IMR-90 (cell line): ENCODE data around the gene KBTBD12. TPM values are rescaled to one million over a fixed set of nuclear protein-coding genes. Genes with fewer than 3 reads are reported as not detected.
A peak's percentile ranks its signal among the peaks of the same experiment; 100 is the strongest.

Experiments
- ATAC-seq: fragments of 200-7000 bp; cut with Tn5 transposase; 2 replicates; pipeline ENCODE4 v1.9.1; 2020; ENCODE audit warnings: low read depth, mild to moderate bottlenecking, moderate library complexity
- BruUV-seq: library from RNA; stranded (reverse); fragments of 400-500 nt; replicated peaks from 2 replicates; lab custom pipeline; 2021; lab: Mats Ljungman, UMichigan
- CTCF ChIA-PET: fragments of 300-600 bp; formaldehyde crosslinking; extraction: SDS; loops from one replicate; lab custom pipeline; 2021; ENCODE audit warnings: antibody characterized with exemption; lab: Yijun Ruan, JAX
- POLR2A ChIA-PET: fragments of 300-600 bp; sonication (Branson Sonifier 250); formaldehyde crosslinking; loops from one replicate; lab custom pipeline; 2022; ENCODE audit warnings: antibody characterized with exemption; ENCODE audit not compliant: unreplicated experiment; lab: Charles Lee
- DNase-seq: peaks from one replicate; pipeline ENCODE4 v3.0.0; 2013
- H2AFZ ChIP-seq: replicated peaks from 2 replicates; pipeline ENCODE3; 2013; ENCODE audit warnings: low read length, mild to moderate bottlenecking; ENCODE audit not compliant: poor library complexity
- H2AK5ac ChIP-seq: 2 replicates; pipeline ENCODE4 v1.6.1; 2013; ENCODE audit warnings: low read depth, low read length, inconsistent platforms
- H2AK9ac ChIP-seq: replicated peaks from 2 replicates; pipeline ENCODE3; 2013; ENCODE audit warnings: mild to moderate bottlenecking, low read depth, low read length, moderate library complexity; ENCODE audit not compliant: poor library complexity
- H2BK120ac ChIP-seq: 2 replicates; pipeline ENCODE4 v1.6.1; 2013; ENCODE audit warnings: low read depth, low read length, inconsistent platforms
- H2BK15ac ChIP-seq: 3 replicates; pipeline ENCODE4 v1.6.1; 2013; ENCODE audit warnings: low read depth, low read length, inconsistent platforms
- H2BK20ac ChIP-seq: 2 replicates; pipeline ENCODE4 v1.6.1; 2013; ENCODE audit warnings: low read depth, mild to moderate bottlenecking, inconsistent platforms, low read length, moderate library complexity
- H2BK5ac ChIP-seq: 2 replicates; pipeline ENCODE4 v1.6.1; 2013; ENCODE audit warnings: mild to moderate bottlenecking, low read depth, low read length, inconsistent platforms; ENCODE audit not compliant: poor library complexity, severe bottlenecking
- H3K14ac ChIP-seq: replicated peaks from 2 replicates; pipeline ENCODE4 v1.6.1; 2013; ENCODE audit warnings: low read depth, low read length, inconsistent platforms
- H3K18ac ChIP-seq: 2 replicates; pipeline ENCODE4 v1.6.1; 2013; ENCODE audit warnings: low read depth, low read length, control low read depth
- H3K23ac ChIP-seq: 2 replicates; pipeline ENCODE4 v1.6.1; 2013; ENCODE audit warnings: low read depth, low read length, inconsistent platforms
- H3K27ac ChIP-seq: 2 replicates; pipeline ENCODE4 v1.5.1; 2013; ENCODE audit warnings: mild to moderate bottlenecking, control low read depth, low read length; ENCODE audit not compliant: insufficient read depth
- H3K27me3 ChIP-seq: 2 replicates; pipeline ENCODE4 v1.6.1; 2013; ENCODE audit warnings: low read length; ENCODE audit not compliant: control insufficient read depth, insufficient read depth
- H3K36me3 ChIP-seq: 2 replicates; pipeline ENCODE4 v1.6.1; 2013; ENCODE audit warnings: low read length, mixed read lengths; ENCODE audit not compliant: control insufficient read depth, insufficient read depth
- H3K4ac ChIP-seq: 2 replicates; pipeline ENCODE4 v1.6.1; 2013; ENCODE audit warnings: low read depth, low read length, inconsistent platforms
- H3K4me1 ChIP-seq: 2 replicates; pipeline ENCODE4 v1.6.1; 2013; ENCODE audit warnings: low read length, mixed read lengths; ENCODE audit not compliant: control insufficient read depth, insufficient read depth
- H3K4me2 ChIP-seq: 2 replicates; pipeline ENCODE4 v1.6.1; 2013; ENCODE audit warnings: low read depth, mild to moderate bottlenecking, control low read depth, low read length, moderate library complexity
- H3K4me3 ChIP-seq: 2 replicates; pipeline ENCODE4 v1.5.1; 2013; ENCODE audit warnings: low read depth, mild to moderate bottlenecking, control low read depth, low read length, moderate library complexity; ENCODE audit not compliant: insufficient read depth
- H3K56ac ChIP-seq: 2 replicates; pipeline ENCODE4 v1.6.1; 2013; ENCODE audit warnings: low read length, inconsistent platforms; ENCODE audit not compliant: insufficient read depth; ENCODE audit errors: extremely low read depth
- H3K79me1 ChIP-seq, 2 experiments: 2 replicates each; pipeline ENCODE4 v1.6.1; 2013; ENCODE audit warnings: low read length in 2 of 2, inconsistent platforms in 1 of 2, low read depth in 1 of 2
- H3K9ac ChIP-seq: 2 replicates; pipeline ENCODE4 v1.6.1; 2013; ENCODE audit warnings: low read depth, low read length, control low read depth
- H3K9me1 ChIP-seq: 2 replicates; pipeline ENCODE4 v1.6.1; 2013; ENCODE audit warnings: low read length, inconsistent platforms; ENCODE audit not compliant: insufficient read depth
- H3K9me3 ChIP-seq: 2 replicates; pipeline ENCODE4 v1.6.1; 2013; ENCODE audit warnings: low read length; ENCODE audit not compliant: control insufficient read depth, insufficient read depth
- H4K20me1 ChIP-seq: 2 replicates; pipeline ENCODE4 v1.6.1; 2013; ENCODE audit warnings: low read length, inconsistent platforms; ENCODE audit not compliant: insufficient read depth
- H4K5ac ChIP-seq: 2 replicates; pipeline ENCODE4 v1.6.1; 2013; ENCODE audit warnings: mild to moderate bottlenecking, low read depth, low read length, control low read depth
- H4K8ac ChIP-seq, 2 experiments: 2 replicates each; pipeline ENCODE4 v1.6.1; 2013; ENCODE audit warnings: low read depth in 2 of 2, low read length in 2 of 2, control low read depth in 1 of 2, inconsistent platforms in 1 of 2
- H4K91ac ChIP-seq: 2 replicates; pipeline ENCODE4 v1.6.1; 2013; ENCODE audit warnings: low read depth, low read length, inconsistent platforms; ENCODE audit not compliant: insufficient read depth
- BHLHE40 ChIP-seq: fragments of 150-350 bp; IDR thresholded peaks from 2 replicates; pipeline ENCODE4 v1.6.1; 2016; ENCODE audit warnings: mild to moderate bottlenecking, low read depth, low read length
- MAZ ChIP-seq: IDR thresholded peaks from 2 replicates; pipeline ENCODE4 v1.6.1; 2012; ENCODE audit warnings: low read depth, mild to moderate bottlenecking, low read length, improper control_type of control experiment, moderate library complexity, borderline replicate concordance
- WGBS, 2 experiments: methylation state at CpG; one replicate each; pipeline versions ENCODE4 v1.1.5 to v1.1.7; 2013; ENCODE audit warnings: missing lambda C conversion rate in 2 of 2; ENCODE audit not compliant: insufficient read length in 1 of 2; ENCODE audit errors: extremely low coverage in 2 of 2; 5-methylcytosine and 5-hydroxymethylcytosine counted together
- dilution Hi-C: fragments of 300-500 bp; cut with HindIII; formaldehyde crosslinking; loops from one replicate; pipeline ENCODE4 v1.14.3; 2018; ENCODE audit warnings: low sequenced_read_pairs; ENCODE audit not compliant: unreplicated experiment
- in situ Hi-C: fragments of 300-500 bp; cut with MboI; formaldehyde crosslinking; loops from 3 replicates; pipeline ENCODE4 v1.14.3; 2019; ENCODE audit warnings: low sequenced_read_pairs, inconsistent platforms, mixed read lengths
- intact Hi-C: fragments of 100-400 bp; cut with micrococcal nuclease; formaldehyde crosslinking; loops from 2 replicates; pipeline ENCODE4 v1.10.0; 2022
- polyA plus RNA-seq, 3 experiments: library from polyadenylated mRNA; depleted of rRNA; stranded (reverse); fragments of >200 nt; gene quantifications; 2 replicates each; pipeline ENCODE4 v1.2.3, GENCODE V29; 2012; ENCODE audit warnings: low replicate concordance in 1 of 3
- total RNA-seq: library from RNA; depleted of rRNA; stranded (reverse); fragments of >200 nt; gene quantifications from 2 replicates; pipeline ENCODE4 v1.2.3, GENCODE V29; 2012

The KBTBD12 gene
- total and polyA plus RNA-seq, 2 of the 4 experiments (the other 2 are of a cell fraction): not detected

GRCh38 chr3:127964053-127964452 is 49.0 kb downstream of the KBTBD12 start:
- in situ Hi-C loops: loop anchor here (10.0 kb wide), 1 partner anchor 309 kb away; no protein-coding TSS in a partner anchor
- ATAC-seq (no peak), DNase-seq (peak; percentile 7)
- Histone ChIP-seq H4K5ac (no peak overlapping the region), H4K8ac (no peak overlapping the region), H3K56ac (no peak overlapping the region), H3K4me1 (no peaks in the 10 kb centered on the region), H3K4me2 (no peak overlapping the region), H3K27me3 (peaks cover 46% of the 10 kb centered on the region), H2AK9ac (no peak overlapping the region), H4K20me1 (no peaks in the 10 kb centered on the region), H3K4ac (no peak overlapping the region), H3K36me3 (no peaks in the 10 kb centered on the region), H3K9ac (no peak overlapping the region), H3K79me1 (no peaks in the 10 kb centered on the region), H2BK120ac (no peak overlapping the region), H3K14ac (no peak overlapping the region), H2AK5ac (no peak overlapping the region), H2BK15ac (no peak overlapping the region), H2AFZ (no peak overlapping the region), H3K9me1 (no peaks in the 10 kb centered on the region), H3K18ac (no peak overlapping the region), H3K4me3 (no peak overlapping the region), H3K9me3 (no peaks in the 10 kb centered on the region; the same call in 1 of the 2 replicates), H4K91ac (no peak overlapping the region), H2BK20ac (no peak overlapping the region), H2BK5ac (no peak overlapping the region), H3K27ac (no peak overlapping the region), H3K23ac (no peak overlapping the region)
- ChIA-PET POLR2A (no interaction called here), CTCF (no interaction called here)
- no peak for TF ChIP-seq BHLHE40
- no peak for TF ChIP-seq MAZ
- no TSS peak for BruUV-seq
- intact Hi-C loops: no loop called here
- WGBS, 2 experiments: no CpG with 5 or more reads among the region's 4 CpGs
- dilution Hi-C loops: no loop called here
